HK-2 (cell line): ENCODE data around the gene BPIFB6.

Experiments used
- DNase-seq: peaks from one replicate; pipeline ENCODE4 v3.0.0-alpha.2; 2018; ENCODE audit not compliant: unreplicated experiment

The BPIFB6 gene

GRCh38 chr20:33016581-33017109 lies 14.8 kb upstream of the BPIFB6 start:
- DNase-seq = no peak

DNA sequence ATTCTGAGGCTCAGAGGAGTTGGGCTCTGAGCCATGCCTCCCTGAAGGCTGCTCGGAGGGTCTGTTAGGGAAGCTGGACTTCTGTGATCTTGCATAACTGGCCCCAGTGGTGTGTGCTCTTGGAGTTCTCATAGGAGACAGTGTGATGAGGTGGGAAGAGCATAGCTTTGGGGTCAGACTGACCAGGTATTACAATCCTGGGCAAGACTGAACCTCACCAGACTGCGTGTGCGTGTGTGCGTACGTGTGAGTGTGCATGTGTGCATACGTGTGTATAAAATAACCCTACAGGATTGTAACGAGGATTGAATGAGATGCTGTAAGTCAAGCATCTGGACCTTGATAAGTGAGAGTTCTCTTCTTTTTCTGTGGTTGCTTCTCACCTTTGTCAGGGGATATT lies 13.9 kb upstream of the BPIFB6 start:
- DNase-seq = no peak

GRCh38 chr20:33018169-33018931 lies 13.1 kb upstream of the BPIFB6 start:
- no peak for DNase-seq

DNA sequence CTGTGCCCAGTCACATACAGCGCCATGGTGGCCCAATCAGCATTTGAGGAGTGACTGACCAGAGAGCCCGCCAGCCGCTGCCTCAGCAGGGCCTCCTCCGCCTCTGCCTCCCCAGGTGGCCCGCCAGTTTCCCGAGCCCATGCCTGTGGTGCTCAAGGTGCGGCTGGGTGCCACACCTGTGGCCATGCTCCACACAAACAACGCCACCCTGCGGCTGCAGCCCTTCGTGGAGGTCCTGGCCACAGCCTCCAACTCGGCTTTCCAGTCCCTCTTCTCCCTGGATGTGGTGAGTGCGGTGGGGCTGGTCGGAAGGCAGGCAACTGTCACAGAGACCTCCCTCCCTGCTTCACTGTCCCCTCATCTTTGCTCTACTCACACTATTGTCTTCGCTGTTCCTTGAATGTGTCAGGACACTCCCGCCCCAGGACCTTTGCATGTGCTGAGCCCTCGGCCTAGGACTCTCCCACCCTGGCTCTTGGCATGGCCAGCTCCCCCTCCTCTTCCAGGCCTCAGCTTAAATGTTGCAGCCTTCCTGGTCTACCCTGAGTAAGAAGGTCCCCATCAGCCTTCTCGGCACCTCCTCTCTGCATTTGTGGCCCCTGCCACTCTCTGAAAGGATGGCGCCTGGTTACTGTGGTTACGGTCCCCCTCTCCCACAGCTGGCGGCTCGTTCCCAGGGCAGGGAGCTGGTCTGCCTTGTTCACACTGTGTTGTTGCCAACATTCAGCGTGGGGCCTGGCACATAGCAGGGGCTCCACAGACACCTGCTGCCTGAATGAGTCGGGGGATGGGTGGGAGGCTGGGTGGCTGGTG lies 11.8 kb upstream of the BPIFB6 start:
- no peak for DNase-seq

DNA sequence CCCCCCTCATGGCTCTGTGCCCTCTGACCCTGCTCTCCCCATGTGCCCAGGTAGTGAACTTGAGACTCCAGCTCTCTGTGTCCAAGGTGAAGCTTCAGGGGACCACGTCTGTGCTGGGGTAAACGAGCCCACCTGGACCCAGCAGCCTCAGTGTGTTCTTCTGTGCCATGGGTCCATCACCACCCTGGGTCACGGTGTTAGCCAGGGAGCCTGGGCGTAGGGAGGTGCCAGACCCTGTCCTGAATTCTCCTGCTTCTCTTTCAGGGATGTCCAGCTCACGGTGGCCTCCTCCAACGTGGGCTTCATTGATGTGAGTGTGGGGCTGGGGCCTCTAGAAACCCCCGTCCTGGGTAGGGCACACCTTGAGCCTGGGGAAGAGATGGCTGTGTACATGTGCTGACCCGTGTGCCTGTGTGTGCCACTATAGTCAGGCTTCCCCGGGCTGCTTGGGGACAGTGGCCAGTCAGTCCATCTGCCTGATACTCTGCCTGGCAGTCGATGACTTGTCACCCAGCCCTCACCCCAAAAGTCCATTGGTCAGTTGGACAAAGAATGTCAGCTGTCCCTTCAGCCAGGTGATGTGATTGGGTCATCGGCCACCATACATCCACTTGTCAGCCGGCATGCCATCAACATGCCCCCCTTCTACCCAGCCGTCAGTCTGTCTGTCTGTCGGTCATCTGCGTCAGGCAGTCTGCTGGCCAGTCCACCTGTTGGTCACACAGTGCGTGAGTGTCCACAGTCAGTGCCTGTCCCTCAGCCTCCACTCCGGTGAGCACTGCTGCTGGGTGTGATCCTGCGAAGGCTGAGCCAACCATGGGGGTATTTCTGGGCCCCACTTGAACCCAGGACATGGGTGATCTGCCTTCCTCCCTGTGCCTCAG lies 10.9 kb upstream of the BPIFB6 start:
- DNase-seq = no peak

- no peak for DNase-seq
Observed at GRCh38 chr20:33021879-33022278, 9.6 kb upstream of the BPIFB6 start.

DNA sequence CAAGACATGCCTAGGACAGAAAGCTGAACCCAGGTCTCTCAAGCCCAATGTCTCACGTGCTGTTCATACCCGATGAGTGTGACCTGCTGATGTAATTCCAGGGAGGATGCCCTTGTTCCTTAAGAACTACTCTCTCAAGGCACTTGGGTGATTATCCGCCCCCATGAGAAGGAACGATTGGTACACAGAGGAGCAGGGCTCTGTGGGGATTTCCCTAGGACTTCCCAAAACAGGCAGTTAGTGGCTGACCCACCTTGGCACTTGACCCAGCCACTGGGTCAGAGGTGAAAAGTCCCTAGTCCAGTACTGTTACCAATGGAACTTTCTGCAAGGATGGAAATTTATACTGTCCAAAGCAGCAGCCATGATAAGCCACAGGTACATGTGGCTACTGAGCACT lies 9.2 kb upstream of the BPIFB6 start:
- DNase-seq = no peak

- no peak for DNase-seq
Observed at GRCh38 chr20:33022694-33023438, 8.6 kb upstream of the BPIFB6 start.

DNA sequence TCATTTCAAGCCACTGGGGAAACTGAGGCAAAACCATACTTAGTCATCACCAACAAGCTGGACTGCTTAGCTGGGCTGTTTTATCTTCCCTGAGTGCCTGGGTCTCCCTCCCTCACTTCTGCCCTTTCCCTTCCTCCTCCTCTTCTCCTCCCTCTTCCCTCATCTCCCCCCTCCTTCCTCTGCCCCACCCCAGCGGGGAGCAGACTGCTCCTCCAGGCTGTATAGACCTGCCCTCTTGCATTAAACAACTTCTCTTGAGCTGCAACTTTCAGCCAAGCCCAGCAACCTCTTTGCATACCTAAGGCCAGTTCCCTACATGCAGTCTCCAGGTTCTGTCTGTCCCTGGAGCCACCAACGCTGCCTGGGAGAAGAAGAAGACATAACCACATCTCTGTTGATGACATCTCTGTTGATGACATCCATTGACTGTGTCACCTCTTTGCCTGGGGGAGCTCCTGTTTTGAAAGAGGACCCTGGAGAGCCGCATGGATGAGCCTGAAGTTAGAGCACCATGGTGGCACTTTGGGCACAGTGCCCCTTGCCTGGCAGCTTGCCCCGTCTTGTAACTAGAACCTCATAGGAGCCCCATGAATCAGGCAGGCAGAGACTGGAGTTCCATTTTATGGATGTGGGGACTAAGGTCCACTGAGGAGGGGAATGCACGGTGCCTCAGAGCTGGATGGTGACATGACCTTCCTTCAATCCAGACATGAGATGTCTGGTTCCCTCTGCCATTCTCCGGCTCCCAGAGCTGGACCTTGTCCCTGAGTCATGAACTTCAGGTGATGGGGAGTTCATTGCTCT lies 7.8 kb upstream of the BPIFB6 start:
- no peak for DNase-seq

DNA sequence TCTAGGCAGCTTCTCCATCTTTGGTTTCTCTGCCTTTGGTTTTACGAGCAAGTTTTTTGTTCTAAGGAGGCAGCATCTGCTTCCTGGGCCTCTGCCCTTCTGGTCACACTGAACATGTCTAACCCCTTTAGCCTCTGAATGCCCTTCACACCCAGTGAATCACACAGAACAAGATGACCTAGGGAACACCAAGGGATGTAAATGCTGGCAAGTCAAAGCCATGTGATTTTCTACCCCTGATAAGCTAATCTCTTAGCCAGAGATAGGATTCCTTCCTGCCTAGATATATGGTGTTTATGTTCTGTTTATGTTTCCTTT lies 7.2 kb upstream of the BPIFB6 start:
- no peak for DNase-seq

GRCh38 chr20:33024609-33025317 lies 6.7 kb upstream of the BPIFB6 start:
- DNase-seq = no peak

- no peak for DNase-seq
Observed at GRCh38 chr20:33025318-33025876, 6.1 kb upstream of the BPIFB6 start.

- DNase-seq = no peak
Observed at GRCh38 chr20:33026072-33026778, 5.2 kb upstream of the BPIFB6 start.

DNA sequence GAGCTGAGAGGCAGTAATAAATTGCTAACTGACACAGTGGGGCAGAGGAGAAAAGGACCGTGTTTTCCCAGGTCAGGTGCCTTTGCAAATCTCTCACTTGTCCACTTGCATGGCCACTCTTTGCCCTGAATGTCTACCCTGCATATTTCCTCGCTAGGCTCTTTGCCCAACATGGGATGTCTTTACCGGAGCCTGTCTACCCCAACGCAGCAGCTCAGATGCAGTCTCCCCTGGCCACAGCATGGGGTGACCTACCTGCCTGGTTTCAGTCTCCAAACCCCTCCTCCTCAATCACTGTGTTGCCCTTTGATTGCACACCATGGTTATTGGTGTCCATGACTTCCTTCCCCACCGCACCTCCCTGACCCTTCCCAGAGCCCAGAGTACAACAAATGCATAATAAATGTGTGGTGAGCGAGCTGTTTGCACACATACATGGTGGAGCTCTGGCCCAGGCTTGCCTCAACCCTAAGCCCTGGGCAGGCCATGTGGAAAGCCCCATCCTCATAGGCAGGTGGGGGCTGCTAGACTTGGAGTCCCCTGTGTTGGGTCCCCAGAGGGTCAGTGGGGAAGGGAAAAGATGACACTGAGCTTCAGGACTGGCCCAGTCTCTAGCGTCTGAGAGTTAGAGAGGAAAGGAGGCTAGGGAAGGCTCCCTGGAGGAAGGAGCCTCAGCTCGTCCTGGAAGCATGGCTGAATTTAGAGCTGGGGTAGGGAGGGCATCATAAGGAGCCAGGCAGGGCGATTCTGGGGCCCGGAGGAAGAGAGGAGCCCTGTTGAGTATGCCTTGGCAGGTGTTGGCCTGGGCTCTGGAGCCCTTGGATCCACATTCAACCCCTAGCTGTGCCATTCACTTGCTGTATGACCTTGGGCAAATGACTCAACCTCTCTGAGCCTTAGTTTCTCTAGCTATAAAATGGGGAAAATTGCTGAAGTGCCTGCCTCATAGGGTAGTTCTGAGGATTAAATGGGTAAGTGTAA lies 4.4 kb upstream of the BPIFB6 start:
- no peak for DNase-seq

GRCh38 chr20:33027769-33028751 lies 3.4 kb upstream of the BPIFB6 start:
- no peak for DNase-seq

DNA sequence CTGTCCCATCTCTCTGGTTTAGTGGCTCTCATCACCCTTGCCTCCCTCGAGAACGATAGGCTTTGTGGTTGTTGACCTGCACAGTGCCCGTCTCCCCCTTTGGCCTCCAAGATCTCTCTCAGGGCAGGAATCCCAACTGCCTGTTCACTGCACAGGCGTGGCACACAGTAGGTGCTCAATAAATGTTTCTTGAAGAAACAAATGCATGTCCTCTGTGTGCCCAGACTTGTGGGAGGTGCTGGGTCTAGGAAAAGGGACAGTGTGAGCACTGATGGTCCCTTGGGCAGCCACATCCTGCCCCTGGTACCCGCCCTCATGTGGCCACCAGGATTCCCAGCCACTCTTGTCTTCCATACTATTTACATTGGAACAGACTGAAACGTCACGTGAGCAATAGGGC lies 2.6 kb upstream of the BPIFB6 start:
- DNase-seq = no peak

GRCh38 chr20:33030076-33030475 lies 1.4 kb upstream of the BPIFB6 start:
- no peak for DNase-seq
